Occipital lobe (tissue), 2 donors: ENCODE results near the gene COL6A5. TPM values are rescaled to one million over a fixed set of nuclear protein-coding genes. Genes with fewer than 3 reads are reported as not detected.
"Not testable (repeated sequence)": the region's sequence is repeated elsewhere in the genome, so short reads cannot be mapped to it uniquely, and the experiment has no call there.

Source experiments
- DNase-seq: peaks from one replicate; lab custom pipeline; 2025; lab: John Stamatoyannopoulos, UW
- total RNA-seq: library from RNA; depleted of rRNA; stranded (reverse); fragments of >200 nt; gene quantifications from one replicate; pipeline ENCODE4 v1.2.3, GENCODE V29; 2014

The COL6A5 gene
- under 0.01 TPM for total RNA-seq

DNA sequence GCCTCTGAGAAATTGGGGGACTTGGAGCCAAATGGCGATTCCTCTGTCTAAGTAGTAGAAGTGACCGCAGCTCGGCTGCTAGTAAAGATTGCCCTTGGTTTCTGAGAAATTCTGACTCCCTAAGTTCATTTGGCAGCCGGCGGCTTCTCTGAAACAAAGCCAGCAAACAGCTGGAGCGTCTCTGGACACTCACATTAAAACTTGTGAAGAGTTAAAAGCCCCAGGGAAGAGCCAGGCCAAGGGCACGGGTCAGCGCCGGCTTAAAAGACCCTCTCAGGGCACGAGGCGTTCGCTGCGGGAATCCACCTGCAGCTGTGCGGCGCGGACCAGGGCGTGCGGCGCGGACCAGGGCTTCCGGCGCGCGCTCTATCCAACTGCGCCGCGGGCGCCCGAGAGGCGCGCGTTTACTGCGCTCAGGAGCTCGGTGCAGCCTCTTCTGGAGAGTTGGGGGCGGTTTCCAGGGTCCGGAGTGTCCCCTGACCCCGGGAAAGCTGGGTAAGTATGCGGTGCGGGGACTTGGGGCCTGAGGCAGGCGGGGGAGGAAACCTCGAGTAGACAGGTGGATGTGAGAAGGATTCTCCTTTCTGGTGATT, at the start of gene COL6A5:
Gene COL6A5 (plus strand): TSS at position 186 of the 593 bp plus-strand sequence. CDS start 27,967 bp downstream, outside the sequence.
- no peak for DNase-seq

- no peak for DNase-seq
These were observed 45.9 kb upstream of the COL6A5 start for GRCh38 chr3:130299531-130299930.

- no peak for DNase-seq
These were observed 44.6 kb upstream of the COL6A5 start for GRCh38 chr3:130300888-130301287.

DNA sequence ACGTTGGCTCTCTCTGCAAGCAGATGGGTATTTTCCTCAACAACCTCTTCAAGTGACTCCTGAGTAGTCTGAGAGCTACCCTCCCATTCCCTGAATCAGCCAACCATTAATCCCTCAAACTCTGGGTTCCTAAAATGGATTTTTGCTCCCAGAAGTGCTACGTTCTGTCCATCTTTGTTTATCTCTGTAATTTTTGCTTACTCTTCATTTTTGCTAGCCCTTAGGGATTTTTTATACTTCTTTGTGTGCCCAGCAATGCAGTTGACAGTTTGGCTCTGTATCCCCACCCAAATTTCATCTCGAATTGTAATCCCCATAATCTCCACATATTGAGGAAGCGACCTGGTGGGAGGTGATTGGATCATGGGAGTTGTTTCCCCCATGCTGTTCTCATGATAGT, 35.4 kb upstream of the COL6A5 start:
- no peak for DNase-seq

DNA sequence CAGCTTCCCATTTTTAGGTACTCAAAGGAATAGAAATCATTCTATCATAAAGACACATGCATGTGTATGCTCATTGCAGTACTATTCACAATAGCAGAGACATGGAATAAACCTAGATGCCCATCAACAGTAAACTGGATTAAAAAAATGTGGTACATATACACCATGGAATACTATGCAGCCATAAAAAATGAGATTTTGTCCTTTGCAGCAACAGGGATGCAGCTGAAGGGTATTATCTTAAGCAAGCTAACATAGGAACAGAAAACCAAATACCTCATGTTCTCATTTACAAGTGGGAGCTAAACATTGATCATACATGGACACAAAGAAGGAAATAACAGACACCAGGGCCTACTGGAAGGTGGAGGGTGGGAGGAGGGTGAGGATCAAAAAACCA, 33.1 kb upstream of the COL6A5 start:
- no peak for DNase-seq

DNA sequence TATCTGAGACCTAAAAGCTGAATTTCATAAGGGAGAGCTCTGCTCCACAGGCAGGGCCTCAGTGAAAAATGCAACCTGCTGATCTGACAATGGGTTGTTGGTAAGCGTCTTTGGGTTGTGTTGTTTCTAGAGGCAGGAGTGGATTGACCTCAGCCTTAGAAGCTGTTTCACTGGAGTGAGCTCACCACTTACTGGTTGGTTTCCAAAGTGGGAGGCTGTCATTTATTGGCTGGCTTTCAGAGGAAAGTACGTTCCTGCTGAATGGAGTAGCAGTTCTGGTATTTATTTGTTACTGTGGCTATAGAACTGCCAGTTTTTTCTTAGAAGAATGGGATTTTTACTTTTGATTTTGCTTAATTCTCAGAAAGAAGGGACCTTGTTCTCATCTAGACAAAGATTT, 29.3 kb upstream of the COL6A5 start:
- no peak for DNase-seq

DNA sequence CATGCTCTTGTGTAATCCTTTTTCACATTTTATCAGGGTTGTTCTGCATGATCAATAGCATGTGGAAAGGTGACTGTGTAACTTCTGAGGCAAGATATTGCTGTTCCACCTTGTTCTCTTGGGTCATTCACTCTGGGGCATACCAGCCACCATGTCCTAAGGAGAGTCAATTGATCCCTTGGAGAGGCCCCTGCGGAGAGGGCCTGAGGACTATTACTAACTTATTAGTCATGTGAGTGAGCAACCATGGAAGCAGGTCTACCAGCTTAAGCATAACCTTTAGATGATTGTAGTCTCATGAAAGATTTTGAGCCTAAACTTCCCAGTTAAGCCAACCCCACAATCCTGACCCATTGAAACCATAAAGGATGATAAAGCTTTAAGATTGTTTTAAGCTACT, 22.0 kb upstream of the COL6A5 start:
- DNase-seq, result no peak

GRCh38 chr3:130340766-130341165, 4.7 kb upstream of the COL6A5 start:
- no peak for DNase-seq

DNA sequence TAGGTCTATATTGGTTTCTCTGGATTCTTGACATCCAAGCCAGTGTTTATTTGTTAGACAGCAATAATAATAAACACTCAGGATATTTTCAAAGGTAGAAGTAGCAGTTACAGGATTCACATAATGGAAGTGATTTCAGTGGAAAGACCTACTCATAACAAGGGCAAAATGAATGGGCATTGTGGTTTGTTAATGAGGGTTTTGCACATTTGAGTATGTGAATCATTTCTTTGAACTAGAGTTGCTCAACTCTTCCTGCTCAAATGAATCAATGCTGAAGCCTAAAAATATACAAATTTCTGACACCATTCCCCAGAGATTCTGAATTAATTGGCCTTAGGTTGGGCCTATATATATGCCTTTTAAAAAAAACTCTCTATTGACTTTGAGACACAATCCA, 4.1 kb upstream of the COL6A5 start:
- no peak for DNase-seq

- no peak for DNase-seq
These were observed 3.6 kb upstream of the COL6A5 start for GRCh38 chr3:130341882-130342281.

DNA sequence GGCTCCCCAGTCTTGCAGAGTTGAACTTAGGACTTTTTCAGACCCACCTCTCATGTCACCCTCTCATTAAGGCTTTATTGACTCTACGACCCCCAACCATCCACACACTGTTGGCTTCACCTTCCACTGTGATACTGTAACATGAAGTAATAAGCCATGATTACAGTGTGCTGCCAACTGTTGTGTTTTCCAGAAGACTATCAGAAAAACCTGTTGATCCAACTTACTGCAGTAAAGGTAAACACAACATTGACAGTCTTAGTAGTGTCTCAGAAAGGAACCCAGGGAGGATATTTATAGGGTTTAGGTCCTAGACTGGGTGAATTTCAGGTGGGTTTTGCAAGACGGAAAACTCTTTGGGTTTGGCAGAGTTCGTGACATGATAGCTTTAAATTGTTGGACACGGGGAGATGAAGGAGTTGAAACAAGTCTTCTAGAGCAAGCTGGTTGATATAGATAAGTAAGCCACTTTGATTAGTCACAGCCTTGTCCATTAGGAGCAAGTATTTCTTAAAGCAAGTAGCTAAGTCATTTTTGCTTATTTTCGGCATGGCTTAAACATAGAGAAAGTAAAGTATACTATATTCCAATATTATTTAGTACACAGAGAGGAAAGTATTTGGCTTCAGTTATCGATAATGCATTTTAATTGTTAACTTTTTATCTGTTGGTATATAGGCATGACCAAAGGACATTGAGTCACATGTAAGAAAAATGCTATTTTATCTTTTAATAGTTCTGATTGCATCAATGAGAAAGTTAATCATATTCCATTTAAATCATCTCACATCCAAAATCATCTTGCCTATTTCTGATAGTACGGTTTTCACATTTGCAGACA, 2.4 kb upstream of the COL6A5 start:
- no peak for DNase-seq

DNA sequence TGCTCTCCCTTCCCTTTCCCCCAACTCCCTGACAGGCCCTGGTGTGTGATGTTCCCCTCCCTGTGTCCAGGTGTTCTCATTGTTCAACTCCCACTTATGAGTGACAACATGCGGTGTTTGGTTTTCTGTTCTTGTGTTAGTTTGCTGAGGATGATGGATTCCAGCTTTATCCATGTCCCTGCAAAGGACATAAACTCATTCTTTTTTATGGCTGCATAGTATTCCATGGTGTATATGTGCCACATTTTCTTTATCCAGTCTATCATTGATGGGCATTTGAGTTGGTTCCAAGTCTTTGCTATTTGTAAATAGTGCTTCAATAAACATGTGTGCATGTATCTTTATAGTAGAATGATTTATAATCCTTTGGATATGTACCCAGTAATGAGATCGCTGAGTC, 2.8 kb downstream of the COL6A5 start:
- DNase-seq, result not testable (repeated sequence)

- no peak for DNase-seq
These were observed 9.0 kb downstream of the COL6A5 start for GRCh38 chr3:130354430-130354829.

DNA sequence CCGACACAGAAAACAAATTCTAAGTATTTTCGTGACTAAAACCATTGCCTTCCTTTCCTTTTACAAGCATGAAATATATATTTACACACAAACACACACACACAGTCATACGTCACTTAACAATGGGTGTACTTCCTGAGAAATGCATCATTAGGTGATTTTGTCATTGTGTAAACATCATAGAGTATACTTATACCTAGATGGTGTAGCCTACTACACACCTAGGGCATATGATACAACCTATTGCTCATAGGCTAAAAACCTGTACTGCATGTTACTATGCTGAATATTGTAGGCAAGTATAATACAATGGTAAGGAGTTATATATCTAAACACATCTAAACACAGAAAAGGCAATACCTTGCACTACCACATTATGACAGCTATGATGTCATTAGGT, 28.6 kb downstream of the COL6A5 start:
- no peak for DNase-seq

DNA sequence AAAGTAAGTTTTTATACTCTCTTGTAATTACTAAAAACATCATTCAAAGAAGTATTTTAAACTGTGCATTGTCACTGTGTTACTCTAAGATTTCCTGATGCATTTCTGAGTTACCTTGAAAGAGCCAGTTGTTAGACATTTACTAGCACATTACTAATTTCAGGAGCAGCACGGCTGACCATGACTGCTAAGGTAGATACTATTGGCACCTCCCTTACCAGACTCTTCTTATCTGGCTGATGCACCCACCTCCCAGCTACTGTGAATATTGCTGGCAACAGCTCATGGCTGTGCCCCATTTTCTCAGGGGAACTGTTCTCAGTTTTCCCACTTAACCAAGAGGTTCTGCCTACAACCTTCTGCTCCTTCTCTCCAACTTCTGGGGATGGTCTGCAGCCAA, 29.4 kb downstream of the COL6A5 start:
- DNase-seq, result no peak

- no peak for DNase-seq
These were observed 32.6 kb downstream of the COL6A5 start for GRCh38 chr3:130377960-130378676.

DNA sequence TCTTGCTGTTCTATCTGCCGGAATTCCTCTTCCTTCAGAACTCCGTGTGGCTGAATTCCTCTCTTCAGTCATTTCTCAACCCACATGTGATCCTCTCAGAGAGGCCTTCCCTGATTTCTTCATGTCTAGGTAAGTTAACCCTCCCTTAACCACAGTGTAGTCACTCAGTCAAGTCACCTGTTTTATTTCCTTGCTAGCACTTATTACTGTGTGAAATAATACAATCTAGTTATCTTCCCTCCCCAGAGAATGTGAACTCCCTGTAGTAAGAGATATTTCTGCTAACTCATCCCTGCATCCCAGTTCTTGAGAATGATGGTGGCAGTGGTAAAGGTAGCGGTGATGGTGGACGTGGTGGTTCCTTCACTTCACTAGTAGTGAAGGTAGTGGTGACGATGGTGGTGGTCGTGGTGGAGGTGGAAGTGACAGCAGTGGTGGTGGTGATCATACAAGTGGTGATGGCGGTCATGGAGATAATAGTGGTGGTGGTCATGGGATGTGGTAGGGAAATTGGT, 33.3 kb downstream of the COL6A5 start:
- no peak for DNase-seq

DNA sequence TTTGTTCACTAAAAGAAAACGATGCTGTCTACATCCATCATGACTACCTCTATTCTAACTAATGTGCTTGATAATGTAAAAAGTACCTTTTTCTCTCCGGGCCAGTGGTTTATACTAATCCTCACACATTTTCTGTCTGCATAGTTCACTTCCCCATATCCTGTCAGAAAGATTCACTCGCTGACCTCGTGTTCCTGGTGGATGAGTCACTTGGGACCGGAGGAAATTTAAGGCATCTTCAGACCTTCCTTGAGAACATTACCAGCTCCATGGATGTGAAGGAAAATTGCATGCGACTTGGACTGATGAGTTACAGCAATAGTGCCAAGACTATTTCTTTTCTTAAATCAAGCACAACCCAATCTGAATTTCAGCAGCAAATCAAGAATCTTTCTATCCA, 33.8 kb downstream of the COL6A5 start:
- no peak for DNase-seq

DNA sequence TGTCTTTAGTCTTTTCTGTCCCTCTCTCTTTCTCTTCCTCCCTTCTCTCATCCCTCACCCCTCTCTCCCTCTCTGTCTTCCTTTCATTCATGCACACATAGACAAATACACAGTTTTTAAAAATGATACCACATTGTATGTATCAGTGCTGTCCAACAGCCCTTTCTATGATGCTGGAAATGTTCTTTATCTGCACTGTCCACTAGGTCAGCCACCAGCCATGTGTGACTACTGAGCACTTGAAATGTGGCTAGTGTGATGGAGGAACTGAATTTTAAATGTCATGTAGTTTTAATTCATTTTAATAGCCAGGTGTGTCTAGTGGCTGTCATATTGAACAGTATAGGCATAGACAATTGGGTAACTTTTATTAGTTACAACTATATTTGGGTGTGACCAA, 34.9 kb downstream of the COL6A5 start:
- DNase-seq, result no peak

DNA sequence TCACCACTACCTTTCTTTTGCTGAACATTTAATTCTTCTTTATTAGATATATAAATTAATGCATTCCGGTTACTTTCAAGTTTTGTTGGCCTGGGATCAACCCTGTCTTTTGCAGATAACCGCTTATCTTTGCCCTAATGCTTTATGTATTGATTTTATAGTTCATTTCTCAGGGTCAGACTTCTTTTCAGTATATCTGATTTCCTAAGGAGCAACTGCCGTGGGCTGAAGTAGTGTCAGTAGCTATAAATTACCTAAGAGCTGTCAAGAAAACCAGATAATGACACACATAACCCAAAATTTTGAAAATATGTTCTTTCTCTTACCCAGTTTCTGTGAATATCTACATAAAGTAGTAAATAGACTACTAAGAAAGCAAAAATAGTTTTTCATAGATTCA, 38.0 kb downstream of the COL6A5 start:
- DNase-seq, result no peak

- DNase-seq, result no peak
These were observed 39.1 kb downstream of the COL6A5 start for GRCh38 chr3:130384476-130385025.
